ENCODE data around the gene CLEC16A.

Gene CLEC16A

DNA sequence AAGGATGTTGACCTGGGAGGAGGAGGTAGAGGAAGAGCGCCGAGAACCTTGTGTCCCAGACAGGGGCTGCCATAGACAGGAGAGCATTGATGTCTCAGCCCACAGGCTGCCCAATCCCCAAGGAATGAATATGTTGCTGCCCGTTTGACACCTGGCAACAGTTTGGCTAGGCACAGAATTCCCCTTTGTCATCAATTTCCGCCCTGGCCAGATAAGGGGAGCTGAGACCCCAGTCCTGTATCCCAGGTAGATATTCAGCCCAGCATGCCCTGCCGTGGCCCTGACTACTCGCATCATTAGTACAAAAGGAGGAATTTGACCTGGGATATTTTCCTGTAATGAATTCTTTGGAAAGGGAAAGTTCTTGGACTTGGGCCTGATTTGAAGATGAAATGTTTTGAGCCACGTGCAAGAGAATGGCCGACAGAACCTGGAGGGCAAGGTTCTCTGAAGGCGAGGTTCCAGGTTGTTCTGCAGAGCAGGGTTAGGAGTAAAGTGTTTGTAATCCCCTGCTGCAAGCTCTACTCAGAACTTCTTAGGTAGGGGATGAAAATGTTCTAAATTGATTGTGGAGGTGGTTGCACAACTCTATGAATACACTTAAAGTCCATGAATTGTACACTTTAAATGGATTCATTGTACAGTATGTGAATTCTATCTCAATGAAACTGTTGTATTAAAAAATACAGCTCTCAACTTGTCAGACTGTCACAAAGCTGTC is 202.8 kb downstream of the CLEC16A start:
- no peaks in the 10 kb centered on the region for H3K27me3 ChIP-seq (ENCODE audit: control insufficient read depth, low read length)
- TF ChIP-seq EZH2phosphoT487 (IDR thresholded peaks at IDR 0.05; ENCODE audit: borderline replicate concordance, low read length), result no peak
- H3K4me2 ChIP-seq (ENCODE audit: low read length), result no peak overlapping the region
- no peaks in the 10 kb centered on the region for H3K79me2 ChIP-seq (ENCODE audit: control insufficient read depth, low read length)
- no peaks in the 10 kb centered on the region for H3K9me2 ChIP-seq (replicated peaks; ENCODE audit: control insufficient read depth, low read length)
- H3F3A ChIP-seq (ENCODE audit: control insufficient read depth, insufficient read depth), result no peaks in the 10 kb centered on the region
- H3K36me3 ChIP-seq (ENCODE audit: control insufficient read depth, low read length), result no peaks in the 10 kb centered on the region; the same call in 1 of the 2 replicates
- no peaks in the 10 kb centered on the region for H4K20me1 ChIP-seq (ENCODE audit: control insufficient read depth, insufficient read depth, low read depth, low read length)
- H3K4me1 ChIP-seq (ENCODE audit: control insufficient read depth, low read length), result no peaks in the 10 kb centered on the region
- no peaks in the 10 kb centered on the region for H3K9me3 ChIP-seq (ENCODE audit: control insufficient read depth, insufficient read depth, low read length)
- H3K4me3 ChIP-seq (ENCODE audit: low read length), result no peak overlapping the region
- no peak overlapping the region for H3K27ac ChIP-seq (ENCODE audit: low read depth, low read length)

DNA sequence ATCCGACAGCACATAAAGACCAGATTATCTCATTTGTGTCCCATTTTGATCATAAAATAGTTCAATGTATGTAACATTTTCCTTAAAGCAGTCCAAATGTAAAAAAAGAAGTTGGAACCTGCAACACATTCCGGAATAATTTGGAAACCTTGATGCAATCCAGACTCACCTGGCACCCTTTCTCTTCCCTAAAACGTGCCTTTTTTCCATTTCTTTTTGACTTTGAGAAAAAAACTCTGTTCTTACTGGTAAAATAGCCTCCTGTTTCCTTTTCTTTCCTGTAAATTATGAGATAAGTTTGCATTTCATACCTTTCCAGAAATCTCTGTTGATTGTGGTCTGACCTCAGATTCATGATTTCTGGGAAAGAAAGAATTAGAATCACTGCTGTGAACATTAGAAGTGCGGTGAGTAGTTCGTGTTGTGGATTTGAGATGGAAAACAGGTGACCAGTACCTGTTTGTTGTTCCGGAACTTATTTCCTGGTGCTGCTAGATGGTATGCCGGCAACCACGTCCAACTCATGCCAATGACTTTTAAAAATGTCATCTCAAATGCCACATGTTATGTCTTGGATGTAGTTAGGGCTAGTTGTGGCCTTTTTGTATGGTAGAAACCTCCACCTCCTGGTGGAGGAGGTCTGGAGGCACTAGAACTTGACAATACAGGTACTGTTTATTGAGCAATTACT is 203.5 kb downstream of the CLEC16A start:
- TF ChIP-seq, protein P1, sequence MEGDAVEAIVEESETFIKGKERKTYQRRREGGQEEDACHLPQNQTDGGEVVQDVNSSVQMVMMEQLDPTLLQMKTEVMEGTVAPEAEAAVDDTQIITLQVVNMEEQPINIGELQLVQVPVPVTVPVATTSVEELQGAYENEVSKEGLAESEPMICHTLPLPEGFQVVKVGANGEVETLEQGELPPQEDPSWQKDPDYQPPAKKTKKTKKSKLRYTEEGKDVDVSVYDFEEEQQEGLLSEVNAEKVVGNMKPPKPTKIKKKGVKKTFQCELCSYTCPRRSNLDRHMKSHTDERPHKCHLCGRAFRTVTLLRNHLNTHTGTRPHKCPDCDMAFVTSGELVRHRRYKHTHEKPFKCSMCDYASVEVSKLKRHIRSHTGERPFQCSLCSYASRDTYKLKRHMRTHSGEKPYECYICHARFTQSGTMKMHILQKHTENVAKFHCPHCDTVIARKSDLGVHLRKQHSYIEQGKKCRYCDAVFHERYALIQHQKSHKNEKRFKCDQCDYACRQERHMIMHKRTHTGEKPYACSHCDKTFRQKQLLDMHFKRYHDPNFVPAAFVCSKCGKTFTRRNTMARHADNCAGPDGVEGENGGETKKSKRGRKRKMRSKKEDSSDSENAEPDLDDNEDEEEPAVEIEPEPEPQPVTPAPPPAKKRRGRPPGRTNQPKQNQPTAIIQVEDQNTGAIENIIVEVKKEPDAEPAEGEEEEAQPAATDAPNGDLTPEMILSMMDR (IDR thresholded peaks at IDR 0.05; ENCODE audit: low read depth, low read length, poor library complexity, severe bottlenecking), result no peak
- TF ChIP-seq EZH2phosphoT487 (IDR thresholded peaks at IDR 0.05; ENCODE audit: borderline replicate concordance, low read length), result no peak
- H3K27me3 ChIP-seq (ENCODE audit: control insufficient read depth, low read length), result no peaks in the 10 kb centered on the region
- no peaks in the 10 kb centered on the region for H4K20me1 ChIP-seq (ENCODE audit: control insufficient read depth, insufficient read depth, low read depth, low read length)
- H3K9me2 ChIP-seq (replicated peaks; ENCODE audit: control insufficient read depth, low read length), result no peaks in the 10 kb centered on the region
- no peaks in the 10 kb centered on the region for H3K9me3 ChIP-seq (ENCODE audit: control insufficient read depth, insufficient read depth, low read length)
- H3K4me2 ChIP-seq (ENCODE audit: low read length), result no peak overlapping the region
- H3K4me3 ChIP-seq (ENCODE audit: low read length), result no peak overlapping the region
- H3K4me1 ChIP-seq (ENCODE audit: control insufficient read depth, low read length), result no peaks in the 10 kb centered on the region
- no peaks in the 10 kb centered on the region for H3F3A ChIP-seq (ENCODE audit: control insufficient read depth, insufficient read depth)
- H3K79me2 ChIP-seq (ENCODE audit: control insufficient read depth, low read length), result no peaks in the 10 kb centered on the region
- H3K36me3 ChIP-seq (ENCODE audit: control insufficient read depth, low read length), result no peaks in the 10 kb centered on the region; the same call in 1 of the 2 replicates
- no peak overlapping the region for H3K27ac ChIP-seq (ENCODE audit: low read depth, low read length)

DNA sequence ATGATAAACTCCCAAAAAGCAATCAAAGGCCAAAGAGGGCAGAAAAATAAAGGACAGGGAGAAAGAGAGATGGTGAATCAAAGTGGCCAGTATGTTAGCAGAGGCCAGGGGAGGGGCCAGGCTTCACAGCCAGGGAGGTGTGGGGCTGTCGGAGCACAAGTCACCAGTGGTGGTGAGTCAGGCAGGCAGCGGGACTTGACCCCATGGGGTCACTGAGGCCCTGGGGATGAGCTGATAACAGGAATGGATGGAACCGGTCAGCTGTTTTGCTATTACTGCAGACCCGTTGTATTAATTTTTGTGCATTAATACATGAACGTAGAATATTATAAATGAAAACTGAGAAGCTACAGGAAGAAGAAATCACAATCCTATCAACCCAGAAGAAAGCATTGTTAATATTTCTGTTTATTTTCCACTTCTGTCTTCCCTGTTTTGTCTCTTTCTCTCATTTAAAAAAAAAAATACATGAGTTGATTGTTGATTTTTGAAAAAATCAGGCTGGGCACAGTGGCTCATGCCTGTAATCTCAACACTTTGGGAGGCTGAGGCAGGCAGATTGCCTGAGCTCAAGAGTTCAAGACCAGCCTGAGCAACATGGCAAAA is 204.8 kb downstream of the CLEC16A start:
- no peaks in the 10 kb centered on the region for H3K27me3 ChIP-seq (ENCODE audit: control insufficient read depth, low read length)
- no peak overlapping the region for H3K27ac ChIP-seq (ENCODE audit: low read depth, low read length)
- no peaks in the 10 kb centered on the region for H3F3A ChIP-seq (ENCODE audit: control insufficient read depth, insufficient read depth)
- no peaks in the 10 kb centered on the region for H3K9me3 ChIP-seq (ENCODE audit: control insufficient read depth, insufficient read depth, low read length)
- no peak overlapping the region for H3K4me3 ChIP-seq (ENCODE audit: low read length)
- no peaks in the 10 kb centered on the region for H4K20me1 ChIP-seq (ENCODE audit: control insufficient read depth, insufficient read depth, low read depth, low read length)
- no peaks in the 10 kb centered on the region for H3K79me2 ChIP-seq (ENCODE audit: control insufficient read depth, low read length)
- TF ChIP-seq, protein P1 (IDR thresholded peaks at IDR 0.05; ENCODE audit: low read depth, low read length, poor library complexity, severe bottlenecking), result no peak
- TF ChIP-seq EZH2phosphoT487 (IDR thresholded peaks at IDR 0.05; ENCODE audit: borderline replicate concordance, low read length), result no peak
- H3K4me1 ChIP-seq (ENCODE audit: control insufficient read depth, low read length), result no peaks in the 10 kb centered on the region
- H3K36me3 ChIP-seq (ENCODE audit: control insufficient read depth, low read length), result no peaks in the 10 kb centered on the region; the same call in 1 of the 2 replicates
- no peaks in the 10 kb centered on the region for H3K9me2 ChIP-seq (replicated peaks; ENCODE audit: control insufficient read depth, low read length)
- H3K4me2 ChIP-seq (ENCODE audit: low read length), result no peak overlapping the region
